Vagina (tissue), 2 donors: ENCODE measurements around the gene VEZT.

ENCODE experiments used
- CTCF ChIP-seq, 3 experiments: fragments of 450-650 bp in 2 of 3; fragments of 200-600 bp in 1 of 3; sonication (generic) in 1 of 3; IDR thresholded peaks; one replicate each; pipeline ENCODE4 v1.5.1; 2017 to 2019; ENCODE audit warnings: antibody characterized with exemption in 3 of 3, mild to moderate bottlenecking in 2 of 3, moderate library complexity in 2 of 3
- POLR2A ChIP-seq, 2 donors: fragments of 450-650 bp; IDR thresholded peaks; one replicate each; pipeline ENCODE4 v1.6.1; 2017; ENCODE audit warnings: antibody characterized with exemption in 2 of 2, mild to moderate bottlenecking in 2 of 2, moderate library complexity in 2 of 2
- POLR2AphosphoS5 ChIP-seq, 2 donors: sonication (generic); formaldehyde crosslinking; IDR thresholded peaks; one replicate each; pipeline ENCODE4 v1.9.0; 2017; ENCODE audit warnings: antibody characterized with exemption in 2 of 2, mild to moderate bottlenecking in 2 of 2, low read depth in 1 of 2; ENCODE audit not compliant: insufficient read depth in 1 of 2

- TF ChIP-seq CTCF (IDR thresholded peaks at IDR 0.05) (no peak), POLR2AphosphoS5 (IDR thresholded peaks at IDR 0.05; ENCODE audit: insufficient read depth in 1 of 2, low read depth in 1 of 2) (no peak), POLR2A (IDR thresholded peaks at IDR 0.05) (no peak)
Measured at GRCh38 chr12:95248095-95248494, 30.5 kb downstream of the VEZT start.
